Measurements from ENCODE around the gene STK24. TPM values are rescaled to one million over a fixed set of nuclear protein-coding genes. Genes with fewer than 3 reads are reported as not detected.

Gene STK24
- total RNA-seq, 4 donors from 2014 or later = 29.7 to 73.5 (median 62.6) TPM

GRCh38 chr13:98493042-98493712, 83.7 kb downstream of the STK24 start:
- no peak for DNase-seq
- H3K9me3 ChIP-seq = no peaks in the 10 kb centered on the region
- no peak overlapping the region for H3K27ac ChIP-seq
- no peak overlapping the region for H3K4me3 ChIP-seq
- H3K27me3 ChIP-seq = no peaks in the 10 kb centered on the region
- TF ChIP-seq CTCF (IDR thresholded peaks at IDR 0.05) (no peak), POLR2A (IDR thresholded peaks at IDR 0.05) (no peak)
- no peaks in the 10 kb centered on the region for H3K36me3 ChIP-seq
- peaks cover 0 to 4% of the 10 kb centered on the region in 2 donors for H3K4me1 ChIP-seq
- intact Hi-C loops (cut with DNase I; ENCODE audit: low total_unique reads) = no loop called here

GRCh38 chr13:98492335-98493041, 84.4 kb downstream of the STK24 start:
- intact Hi-C loops (cut with DNase I; ENCODE audit: low total_unique reads) = no loop called here
- TF ChIP-seq CTCF (IDR thresholded peaks at IDR 0.05) (no peak), POLR2A (IDR thresholded peaks at IDR 0.05) (no peak)
- Histone ChIP-seq H3K4me3 (no peak overlapping the region), H3K4me1 (peaks cover 0 to 4% of the 10 kb centered on the region in 2 donors), H3K36me3 (no peaks in the 10 kb centered on the region), H3K9me3 (no peaks in the 10 kb centered on the region), H3K27ac (no peak overlapping the region), H3K27me3 (no peaks in the 10 kb centered on the region)
- DNase-seq = no peak

GRCh38 chr13:98490866-98491265, 86.0 kb downstream of the STK24 start:
- no peak overlapping the region for H3K27ac ChIP-seq

GRCh38 chr13:98490195-98490836, 86.6 kb downstream of the STK24 start:
- Histone ChIP-seq H3K9me3 (no peaks in the 10 kb centered on the region), H3K36me3 (no peaks in the 10 kb centered on the region), H3K27ac (no peak overlapping the region), H3K4me3 (no peak overlapping the region), H3K4me1 (peaks cover 0 to 5% of the 10 kb centered on the region in 2 donors), H3K27me3 (no peaks in the 10 kb centered on the region)
- DNase-seq = no peak
- intact Hi-C loops (cut with DNase I; ENCODE audit: low total_unique reads) = no loop called here
- TF ChIP-seq POLR2A (IDR thresholded peaks at IDR 0.05) (no peak), CTCF (IDR thresholded peaks at IDR 0.05) (no peak)

More at GRCh38 chr13:98490866-98491265, 86.0 kb downstream of the STK24 start:
- TF ChIP-seq POLR2A (IDR thresholded peaks at IDR 0.05) (no peak), CTCF (IDR thresholded peaks at IDR 0.05) (no peak)
- H3K27me3 ChIP-seq = no peaks in the 10 kb centered on the region
- H3K36me3 ChIP-seq = no peaks in the 10 kb centered on the region
- H3K4me1 ChIP-seq = peaks cover 0 to 4% of the 10 kb centered on the region in 2 donors
- H3K9me3 ChIP-seq = no peaks in the 10 kb centered on the region
- DNase-seq = no peak
- H3K4me3 ChIP-seq = no peak overlapping the region
- intact Hi-C loops (cut with DNase I; ENCODE audit: low total_unique reads) = no loop called here
